ENCODE results near the gene RNF113B. TPM values are rescaled to one million over a fixed set of nuclear protein-coding genes. Genes with fewer than 3 reads are reported as not detected.

RNF113B gene
- total RNA-seq = not detected in 2 replicates

GRCh38 chr13:98176777-98177608, at the start of gene RNF113B:
Gene RNF113B (minus strand): TSS chr13:98177269. CDS start chr13:98177236, 33 bp downstream.
- no peak for DNase-seq (ENCODE audit: extremely low read depth, low read depth, low spot score)

- no peak for DNase-seq (ENCODE audit: extremely low read depth, low read depth, low spot score)
Measured at GRCh38 chr13:98226496-98226895, 49.4 kb upstream of the RNF113B start.

GRCh38 chr13:98225036-98225940, 48.2 kb upstream of the RNF113B start:
- DNase-seq (ENCODE audit: extremely low read depth, low read depth, low spot score) = no peak

GRCh38 chr13:98224557-98224956, 47.5 kb upstream of the RNF113B start:
- no peak for DNase-seq (ENCODE audit: extremely low read depth, low read depth, low spot score)

- no peak for DNase-seq (ENCODE audit: extremely low read depth, low read depth, low spot score)
Measured at GRCh38 chr13:98223741-98224140, 46.7 kb upstream of the RNF113B start.

GRCh38 chr13:98222816-98223215, 45.7 kb upstream of the RNF113B start:
- DNase-seq (ENCODE audit: extremely low read depth, low read depth, low spot score) = no peak

- DNase-seq (ENCODE audit: extremely low read depth, low read depth, low spot score) = no peak
Measured at GRCh38 chr13:98222081-98222554, 45.0 kb upstream of the RNF113B start.

GRCh38 chr13:98221234-98221633, 44.2 kb upstream of the RNF113B start:
- DNase-seq (ENCODE audit: extremely low read depth, low read depth, low spot score) = no peak

GRCh38 chr13:98220271-98220791, 43.3 kb upstream of the RNF113B start:
- DNase-seq (ENCODE audit: extremely low read depth, low read depth, low spot score) = no peak

- no peak for DNase-seq (ENCODE audit: extremely low read depth, low read depth, low spot score)
Measured at GRCh38 chr13:98219685-98220084, 42.6 kb upstream of the RNF113B start.

- DNase-seq (ENCODE audit: extremely low read depth, low read depth, low spot score) = no peak
Measured at GRCh38 chr13:98217597-98217996, 40.5 kb upstream of the RNF113B start.

GRCh38 chr13:98216711-98217285, 39.7 kb upstream of the RNF113B start:
- DNase-seq (ENCODE audit: extremely low read depth, low read depth, low spot score) = no peak

GRCh38 chr13:98216135-98216565, 39.1 kb upstream of the RNF113B start:
- DNase-seq (ENCODE audit: extremely low read depth, low read depth, low spot score) = no peak

- no peak for DNase-seq (ENCODE audit: extremely low read depth, low read depth, low spot score)
Measured at GRCh38 chr13:98215508-98215907, 38.4 kb upstream of the RNF113B start.

GRCh38 chr13:98214707-98215106, 37.6 kb upstream of the RNF113B start:
- DNase-seq (ENCODE audit: extremely low read depth, low read depth, low spot score) = no peak

GRCh38 chr13:98214008-98214643, 37.1 kb upstream of the RNF113B start:
- no peak for DNase-seq (ENCODE audit: extremely low read depth, low read depth, low spot score)

GRCh38 chr13:98213354-98213753, 36.3 kb upstream of the RNF113B start:
- DNase-seq (ENCODE audit: extremely low read depth, low read depth, low spot score) = no peak

GRCh38 chr13:98212763-98213162, 35.7 kb upstream of the RNF113B start:
- DNase-seq (ENCODE audit: extremely low read depth, low read depth, low spot score) = no peak

- DNase-seq (ENCODE audit: extremely low read depth, low read depth, low spot score) = no peak
Measured at GRCh38 chr13:98208606-98209005, 31.5 kb upstream of the RNF113B start.

GRCh38 chr13:98207416-98207815, 30.3 kb upstream of the RNF113B start:
- no peak for DNase-seq (ENCODE audit: extremely low read depth, low read depth, low spot score)

Measured in glomerular endothelial cell (primary cell).